ENCODE measurements around the gene PAOX.

GRCh38 chr10:133411523-133412380, 32.7 kb downstream of the PAOX start:
- TF ChIP-seq CTCF (IDR thresholded peaks at IDR 0.05): no peak
- no peak for TF ChIP-seq POLR2A (IDR thresholded peaks at IDR 0.05)
